ENCODE measurements around the gene TRPM4. TPM values are rescaled to one million over a fixed set of nuclear protein-coding genes. Genes with fewer than 3 reads are reported as not detected.
"Not testable (repeated sequence)": the region's sequence is repeated elsewhere in the genome, so short reads cannot be mapped to it uniquely, and the experiment has no call there.

The TRPM4 gene
- total RNA-seq, 3 donors from 2014 or later (not counting 1 experiment from before 2014, with no cell fraction given) = 0.20 TPM; not detected in 2

- H3K4me3 Mint-ChIP-seq = peak overlapping the region; percentile 72
- DNase-seq = no peak
- no peak for ATAC-seq
- Histone ChIP-seq H3K27ac (ENCODE audit: low read length) (no peak overlapping the region), H3K4me1 (ENCODE audit: control insufficient read depth, insufficient read depth, low read length) (peaks cover 22% of the 10 kb centered on the region), H3K4me3 (ENCODE audit: low read length) (no peak overlapping the region), H3K27me3 (ENCODE audit: control insufficient read depth, insufficient read depth, low read length) (no peaks in the 10 kb centered on the region), H3K36me3 (ENCODE audit: control insufficient read depth, insufficient read depth, low read length) (no peaks in the 10 kb centered on the region), H3K9me3 (ENCODE audit: control insufficient read depth, insufficient read depth, low read length) (no peaks in the 10 kb centered on the region)
- no peaks in the 10 kb centered on the region for H3K9me3 Mint-ChIP-seq
- H3K27ac Mint-ChIP-seq = peak overlapping the region; percentile 2 to 96
- H3K36me3 Mint-ChIP-seq = no peaks in the 10 kb centered on the region
- peaks cover 11 to 43% of the 10 kb centered on the region in 2 donors for H3K4me1 Mint-ChIP-seq
- intact Hi-C loops (cut with micrococcal nuclease) = no loop called here
- TF ChIP-seq CTCF (IDR thresholded peaks at IDR 0.05) = no peak
- peaks cover 0 to 8% of the 10 kb centered on the region in 2 donors for H3K27me3 Mint-ChIP-seq (ENCODE audit: low read depth in 2 of 2)
- 92% methylated on average over 2 of the region's 2 CpGs for WGBS (ENCODE audit: insufficient coverage)
Measured at GRCh38 chr19:49120868-49121267, 36.7 kb upstream of the TRPM4 start.

GRCh38 chr19:49121841-49122240 is 35.8 kb upstream of the TRPM4 start:
- H3K4me1 Mint-ChIP-seq = peaks cover 11 to 37% of the 10 kb centered on the region in 2 donors
- H3K27ac Mint-ChIP-seq; H3K4me3 ChIP-seq (ENCODE audit: low read length); H3K27ac ChIP-seq (ENCODE audit: low read length); intact Hi-C loops (cut with micrococcal nuclease); H3K36me3 Mint-ChIP-seq; ATAC-seq; H3K9me3 ChIP-seq (ENCODE audit: control insufficient read depth, insufficient read depth, low read length); DNase-seq; H3K27me3 Mint-ChIP-seq (ENCODE audit: low read depth in 2 of 2); H3K27me3 ChIP-seq (ENCODE audit: control insufficient read depth, insufficient read depth, low read length); H3K9me3 Mint-ChIP-seq; H3K36me3 ChIP-seq (ENCODE audit: control insufficient read depth, insufficient read depth, low read length): not testable (repeated sequence)
- H3K4me3 Mint-ChIP-seq = peak overlapping the region; percentile 31
- 85% methylated on average over 10 of the region's 10 CpGs for WGBS (ENCODE audit: insufficient coverage)
- H3K4me1 ChIP-seq (ENCODE audit: control insufficient read depth, insufficient read depth, low read length) = peaks cover 22% of the 10 kb centered on the region

- H3K27me3 Mint-ChIP-seq (ENCODE audit: low read depth in 2 of 2); H3K9me3 Mint-ChIP-seq; ATAC-seq; H3K36me3 Mint-ChIP-seq; H3K4me3 ChIP-seq (ENCODE audit: low read length); H3K36me3 ChIP-seq (ENCODE audit: control insufficient read depth, insufficient read depth, low read length); intact Hi-C loops (cut with micrococcal nuclease); H3K4me3 Mint-ChIP-seq; H3K27ac Mint-ChIP-seq; H3K9me3 ChIP-seq (ENCODE audit: control insufficient read depth, insufficient read depth, low read length); H3K27ac ChIP-seq (ENCODE audit: low read length); H3K27me3 ChIP-seq (ENCODE audit: control insufficient read depth, insufficient read depth, low read length); DNase-seq: not testable (repeated sequence)
- WGBS (ENCODE audit: insufficient coverage) = 92% methylated on average over 11 of the region's 11 CpGs
- peaks cover 24% of the 10 kb centered on the region for H3K4me1 ChIP-seq (ENCODE audit: control insufficient read depth, insufficient read depth, low read length)
- peaks cover 6 to 29% of the 10 kb centered on the region in 2 donors for H3K4me1 Mint-ChIP-seq
Measured at GRCh38 chr19:49123285-49123684, 34.3 kb upstream of the TRPM4 start.

GRCh38 chr19:49125025-49125731 is 32.4 kb upstream of the TRPM4 start:
- intact Hi-C loops (cut with micrococcal nuclease) = no loop called here
- no peak for DNase-seq
- no peaks in the 10 kb centered on the region for H3K36me3 ChIP-seq (ENCODE audit: control insufficient read depth, insufficient read depth, low read length)
- H3K4me3 ChIP-seq (ENCODE audit: low read length) = no peak overlapping the region
- no peak for TF ChIP-seq CTCF (IDR thresholded peaks at IDR 0.05)
- no peaks in the 10 kb centered on the region for H3K36me3 Mint-ChIP-seq
- H3K9me3 ChIP-seq (ENCODE audit: control insufficient read depth, insufficient read depth, low read length) = no peaks in the 10 kb centered on the region
- no peak overlapping the region for H3K4me3 Mint-ChIP-seq
- H3K27ac Mint-ChIP-seq = no peak overlapping the region
- peaks cover 0 to 8% of the 10 kb centered on the region in 2 donors for H3K27me3 Mint-ChIP-seq (ENCODE audit: low read depth in 2 of 2)
- peaks cover 19% of the 10 kb centered on the region for H3K4me1 ChIP-seq (ENCODE audit: control insufficient read depth, insufficient read depth, low read length)
- H3K27me3 ChIP-seq (ENCODE audit: control insufficient read depth, insufficient read depth, low read length) = no peaks in the 10 kb centered on the region
- no peaks in the 10 kb centered on the region for H3K9me3 Mint-ChIP-seq
- WGBS (ENCODE audit: insufficient coverage) = 85% methylated on average over 23 of the region's 23 CpGs
- H3K4me1 Mint-ChIP-seq = peaks cover 12 to 28% of the 10 kb centered on the region in 2 donors
- H3K27ac ChIP-seq (ENCODE audit: low read length) = no peak overlapping the region
- ATAC-seq = no peak

All from natural killer cell (primary cell).